Measurements from ENCODE around the gene NFKB2.

DNA sequence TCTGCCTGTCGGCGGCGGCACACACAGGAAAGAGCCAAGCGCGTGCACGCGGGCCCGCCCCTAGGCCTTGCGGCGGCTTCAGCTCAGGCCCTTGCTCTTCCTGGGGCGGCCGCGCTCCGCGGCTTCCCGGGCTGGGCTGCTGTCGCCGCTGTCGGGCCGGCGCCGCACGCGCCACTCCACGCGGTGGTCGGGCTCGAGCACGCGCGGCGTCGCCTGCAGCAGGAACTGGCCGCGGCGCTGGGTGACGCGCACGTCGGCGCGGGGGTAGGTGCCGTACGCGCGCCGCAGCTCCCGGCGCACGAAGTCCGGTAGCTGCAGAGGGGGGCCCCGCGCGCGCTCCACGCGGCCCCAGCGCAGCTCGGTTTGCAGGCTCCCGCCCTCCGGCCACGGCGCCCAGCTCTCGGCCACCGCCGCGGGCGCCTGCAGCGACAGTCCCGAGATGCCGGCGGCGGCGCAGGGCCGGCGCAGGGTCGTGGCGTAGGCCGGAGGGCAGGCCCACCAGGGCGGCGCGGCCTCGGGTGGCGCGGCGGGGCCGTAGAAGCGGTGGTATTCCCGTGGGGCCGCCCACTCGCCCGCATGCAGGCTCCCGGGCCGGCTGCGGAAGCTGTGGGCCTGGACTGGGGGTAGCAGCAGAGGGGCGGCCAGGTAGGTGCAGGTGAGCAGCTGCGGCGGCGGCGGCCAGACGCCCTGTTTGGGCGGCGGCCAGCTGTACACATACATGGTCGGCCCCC lies 55.0 kb downstream of the NFKB2 start:
- TF ChIP-seq POLR2A (IDR thresholded peaks at IDR 0.05) (peak; percentile 31), CTCF (IDR thresholded peaks at IDR 0.05) (peak in 2 of 4 experiments; percentile 20 to 32)
